Measurements from ENCODE around the gene SRRT.

The SRRT gene

DNA sequence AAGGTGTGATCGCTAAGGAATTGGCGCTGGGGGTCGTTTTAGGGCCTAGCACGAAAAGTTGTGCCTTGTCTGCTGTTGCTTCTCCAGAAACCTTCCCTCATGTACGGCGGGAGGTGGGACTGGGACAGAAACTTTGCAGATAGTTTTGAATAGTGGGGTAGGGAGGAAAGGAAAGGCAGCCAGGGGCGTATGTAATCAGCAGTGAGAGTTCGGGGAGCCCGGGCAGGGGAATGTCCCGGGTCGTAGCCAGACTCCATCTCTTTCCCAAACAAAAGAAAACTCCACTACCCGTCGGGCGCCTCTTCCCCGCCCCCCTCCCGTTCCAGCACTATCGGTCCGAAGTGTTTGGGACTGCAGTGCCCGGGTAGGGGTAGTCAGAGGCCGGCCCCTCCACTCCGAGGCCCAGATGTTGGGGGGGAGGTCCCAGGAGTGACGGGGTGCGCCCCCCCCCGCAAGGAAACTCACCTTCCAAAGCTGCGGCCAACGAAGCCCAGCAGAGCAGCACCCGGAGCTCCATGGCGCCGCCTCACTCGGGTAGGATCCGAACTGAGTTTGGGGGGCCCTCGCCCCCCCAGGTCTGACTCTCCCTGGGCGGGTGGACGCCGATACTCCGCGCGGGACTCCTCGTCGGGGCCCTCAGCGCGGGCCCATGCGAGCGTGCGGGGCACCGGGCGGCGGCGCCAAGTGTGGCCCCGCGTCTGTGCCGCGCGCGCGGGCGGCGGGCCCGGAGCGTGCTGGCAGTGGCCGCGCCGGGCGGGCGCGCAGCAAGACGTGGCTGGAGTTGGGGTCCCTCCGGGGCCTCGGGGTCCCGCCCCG lies 48.2 kb upstream of the SRRT start:
- peak overlapping the region; percentile 57 for H3K9ac ChIP-seq
- peak overlapping the region; percentile 93 for H2AFZ ChIP-seq
- TF ChIP-seq, protein P1, sequence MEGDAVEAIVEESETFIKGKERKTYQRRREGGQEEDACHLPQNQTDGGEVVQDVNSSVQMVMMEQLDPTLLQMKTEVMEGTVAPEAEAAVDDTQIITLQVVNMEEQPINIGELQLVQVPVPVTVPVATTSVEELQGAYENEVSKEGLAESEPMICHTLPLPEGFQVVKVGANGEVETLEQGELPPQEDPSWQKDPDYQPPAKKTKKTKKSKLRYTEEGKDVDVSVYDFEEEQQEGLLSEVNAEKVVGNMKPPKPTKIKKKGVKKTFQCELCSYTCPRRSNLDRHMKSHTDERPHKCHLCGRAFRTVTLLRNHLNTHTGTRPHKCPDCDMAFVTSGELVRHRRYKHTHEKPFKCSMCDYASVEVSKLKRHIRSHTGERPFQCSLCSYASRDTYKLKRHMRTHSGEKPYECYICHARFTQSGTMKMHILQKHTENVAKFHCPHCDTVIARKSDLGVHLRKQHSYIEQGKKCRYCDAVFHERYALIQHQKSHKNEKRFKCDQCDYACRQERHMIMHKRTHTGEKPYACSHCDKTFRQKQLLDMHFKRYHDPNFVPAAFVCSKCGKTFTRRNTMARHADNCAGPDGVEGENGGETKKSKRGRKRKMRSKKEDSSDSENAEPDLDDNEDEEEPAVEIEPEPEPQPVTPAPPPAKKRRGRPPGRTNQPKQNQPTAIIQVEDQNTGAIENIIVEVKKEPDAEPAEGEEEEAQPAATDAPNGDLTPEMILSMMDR (IDR thresholded peaks at IDR 0.05), result no peak
- H3K4me3 ChIP-seq (ENCODE audit: low read depth, low read length), result peak overlapping the region; percentile 80
- H3K79me2 ChIP-seq, result no peaks in the 10 kb centered on the region
- no peak overlapping the region for H3K27ac ChIP-seq
- H3K27me3 ChIP-seq (ENCODE audit: control insufficient read depth, insufficient read depth, low read length), result no peaks in the 10 kb centered on the region
- no peaks in the 10 kb centered on the region for H3K4me1 ChIP-seq
- no peaks in the 10 kb centered on the region for H3K9me3 ChIP-seq (ENCODE audit: control insufficient read depth, low read length)
- peak overlapping the region; percentile 93 for H3K4me2 ChIP-seq (ENCODE audit: low read length)
- no peaks in the 10 kb centered on the region for H3K36me3 ChIP-seq (ENCODE audit: control insufficient read depth, insufficient read depth, low read length)

DNA sequence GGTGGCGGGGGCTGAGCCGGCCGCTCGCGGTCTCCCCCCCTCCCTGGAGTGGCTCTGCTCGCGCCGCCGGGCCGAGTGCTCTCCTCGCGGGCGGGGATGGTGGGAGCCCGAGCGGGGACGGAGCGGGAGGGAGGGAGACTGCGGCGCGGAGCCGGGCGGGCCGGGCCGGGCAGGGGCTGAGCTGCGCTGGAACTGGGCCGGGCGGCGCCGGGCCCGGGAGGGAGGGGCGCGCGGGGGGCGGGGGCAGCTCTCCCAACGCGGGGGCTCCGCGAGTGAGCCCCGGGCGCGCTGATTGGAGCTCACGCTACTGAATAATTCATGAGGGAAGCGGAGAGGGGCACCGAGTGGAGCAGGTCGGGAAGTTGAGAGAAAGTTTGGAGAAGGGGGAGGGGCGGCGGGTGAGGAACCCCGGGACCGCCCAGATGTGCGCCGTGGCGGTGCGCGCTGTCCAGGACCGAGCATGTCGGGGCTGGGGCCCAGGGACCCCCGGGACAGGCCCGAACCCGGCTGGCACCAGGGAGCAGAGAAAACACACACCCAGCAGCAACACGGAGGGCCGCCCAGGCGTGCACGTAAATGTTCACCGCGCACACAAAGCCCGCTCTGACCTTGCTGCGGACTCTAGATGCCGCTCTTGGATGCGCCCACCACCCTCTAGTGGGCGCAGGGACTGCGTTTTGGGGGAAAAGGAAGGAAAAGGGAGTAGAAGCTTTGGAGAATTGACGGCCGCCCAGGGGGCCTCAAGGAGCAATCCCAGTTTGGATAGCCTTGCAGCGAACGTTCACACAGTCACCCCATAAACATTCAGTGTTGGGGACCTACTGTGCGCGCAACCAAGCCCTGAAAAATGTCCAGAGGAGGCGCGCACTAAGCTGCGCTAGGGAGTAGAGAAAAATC lies 47.3 kb upstream of the SRRT start, which contains the start of gene EPHB4:
EPHB4 (minus strand) TSS at position 194 of the 897 bp plus-strand sequence. CDS start 493 bp downstream, outside the sequence.
- TF ChIP-seq, protein P1 (IDR thresholded peaks at IDR 0.05), result peak; percentile 50
- Histone ChIP-seq H3K27ac (peak within 1 kb of the TSS; percentile 56), H3K79me2 (no peaks in the 10 kb centered on the region), H2AFZ (peak within 1 kb of the TSS; percentile 93), H3K9ac (peak within 1 kb of the TSS; percentile 57), H3K36me3 (ENCODE audit: control insufficient read depth, insufficient read depth, low read length) (no peaks in the 10 kb centered on the region), H3K4me3 (ENCODE audit: low read depth, low read length) (peak within 1 kb of the TSS; percentile 80), H3K9me3 (ENCODE audit: control insufficient read depth, low read length) (no peaks in the 10 kb centered on the region), H3K4me1 (no peaks in the 10 kb centered on the region), H3K27me3 (ENCODE audit: control insufficient read depth, insufficient read depth, low read length) (no peaks in the 10 kb centered on the region), H3K4me2 (ENCODE audit: low read length) (peak within 1 kb of the TSS; percentile 93)

DNA sequence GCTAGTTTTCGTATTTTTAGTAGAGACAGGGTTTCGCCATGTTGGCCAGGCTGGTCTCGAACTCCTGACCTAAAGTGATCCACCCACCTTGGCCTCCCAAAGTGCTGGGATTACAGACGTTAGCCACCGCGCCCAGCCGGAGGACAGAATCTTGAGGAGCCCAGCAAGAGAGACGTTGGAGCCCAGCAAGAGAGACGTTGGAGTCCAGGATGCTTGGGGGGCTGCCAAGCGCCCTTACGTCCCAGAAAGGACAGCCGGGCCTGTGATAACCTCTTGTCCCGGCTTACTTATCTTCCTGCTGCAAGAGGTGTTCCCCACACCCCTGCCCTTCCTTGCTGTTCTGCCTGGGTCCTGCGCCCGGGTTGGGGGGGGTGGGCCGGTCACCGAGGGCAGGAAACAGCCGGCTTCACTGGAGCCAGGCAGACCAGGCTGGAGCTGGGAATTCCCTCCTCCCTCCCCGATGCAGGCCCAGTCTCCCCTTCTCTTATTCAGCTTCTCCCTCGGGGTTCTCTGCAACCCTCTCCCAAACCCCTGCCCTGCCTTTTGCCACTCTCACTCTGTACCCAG lies 45.7 kb upstream of the SRRT start:
- Histone ChIP-seq H3K9ac (no peak overlapping the region), H3K9me3 (ENCODE audit: control insufficient read depth, low read length) (no peaks in the 10 kb centered on the region), H3K4me2 (ENCODE audit: low read length) (no peak overlapping the region), H3K4me1 (no peaks in the 10 kb centered on the region), H3K27ac (peak overlapping the region; percentile 9), H3K36me3 (ENCODE audit: control insufficient read depth, insufficient read depth, low read length) (no peaks in the 10 kb centered on the region), H3K79me2 (no peaks in the 10 kb centered on the region), H3K4me3 (ENCODE audit: low read depth, low read length) (no peak overlapping the region), H3K27me3 (ENCODE audit: control insufficient read depth, insufficient read depth, low read length) (no peaks in the 10 kb centered on the region), H2AFZ (no peak overlapping the region)
- TF ChIP-seq, protein P1 (IDR thresholded peaks at IDR 0.05), result no peak

DNA sequence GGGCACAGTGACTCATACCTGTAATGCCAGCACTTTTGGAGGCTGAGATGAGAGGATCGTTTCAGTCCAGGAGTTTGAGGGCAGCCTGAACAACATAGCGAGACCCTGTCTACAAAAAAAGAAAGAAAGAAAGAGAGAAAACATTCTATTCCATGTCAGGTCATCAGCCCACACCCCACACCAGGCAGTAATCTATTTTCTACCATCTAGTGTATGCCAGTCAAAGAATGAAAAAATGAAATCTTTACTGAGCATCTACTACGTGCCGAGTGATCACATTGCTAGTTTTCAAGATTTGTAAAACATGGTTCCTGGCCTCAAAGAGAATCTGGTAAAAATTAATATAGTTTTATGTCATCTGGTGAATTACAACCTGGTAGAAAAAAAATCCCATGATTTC lies 44.5 kb upstream of the SRRT start:
- Histone ChIP-seq H3K9me3 (ENCODE audit: control insufficient read depth, low read length) (no peaks in the 10 kb centered on the region), H2AFZ (no peak overlapping the region), H3K4me2 (ENCODE audit: low read length) (no peak overlapping the region), H3K27ac (no peak overlapping the region), H3K79me2 (no peaks in the 10 kb centered on the region), H3K27me3 (ENCODE audit: control insufficient read depth, insufficient read depth, low read length) (no peaks in the 10 kb centered on the region), H3K9ac (no peak overlapping the region), H3K4me1 (no peaks in the 10 kb centered on the region), H3K4me3 (ENCODE audit: low read depth, low read length) (no peak overlapping the region), H3K36me3 (ENCODE audit: control insufficient read depth, insufficient read depth, low read length) (no peaks in the 10 kb centered on the region)
- TF ChIP-seq, protein P1 (IDR thresholded peaks at IDR 0.05), result no peak

Data from parathyroid adenoma (tissue), 2 donors.